Measurements from ENCODE around the gene MAMDC2.

The MAMDC2 gene

GRCh38 chr9:70066418-70066817, 22.8 kb downstream of the MAMDC2 start:
- no peak for DNase-seq

DNA sequence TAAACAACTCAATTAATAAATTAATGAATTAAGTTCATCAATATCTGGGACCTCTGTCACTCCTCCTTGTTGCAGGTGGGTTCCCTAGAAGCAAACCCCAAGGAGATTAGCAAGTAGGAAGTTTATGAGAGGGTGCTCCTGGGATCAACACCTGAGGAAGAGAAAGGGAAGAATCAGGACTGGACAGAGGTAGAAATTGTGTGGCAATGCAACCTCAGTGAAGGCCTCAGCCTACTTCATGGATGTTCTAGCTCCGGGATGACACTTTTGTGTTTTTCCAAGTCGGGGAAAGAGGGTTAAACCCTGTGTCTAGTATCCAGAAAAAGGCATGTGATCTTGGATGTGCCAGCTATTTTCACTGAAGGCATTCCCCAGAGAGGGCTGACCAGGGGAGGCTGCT, 23.2 kb downstream of the MAMDC2 start:
- no peak for DNase-seq

- DNase-seq, result no peak
Observed at GRCh38 chr9:70069704-70070103, 26.1 kb downstream of the MAMDC2 start.

- DNase-seq, result no peak
Observed at GRCh38 chr9:70073193-70073592, 29.5 kb downstream of the MAMDC2 start.

DNA sequence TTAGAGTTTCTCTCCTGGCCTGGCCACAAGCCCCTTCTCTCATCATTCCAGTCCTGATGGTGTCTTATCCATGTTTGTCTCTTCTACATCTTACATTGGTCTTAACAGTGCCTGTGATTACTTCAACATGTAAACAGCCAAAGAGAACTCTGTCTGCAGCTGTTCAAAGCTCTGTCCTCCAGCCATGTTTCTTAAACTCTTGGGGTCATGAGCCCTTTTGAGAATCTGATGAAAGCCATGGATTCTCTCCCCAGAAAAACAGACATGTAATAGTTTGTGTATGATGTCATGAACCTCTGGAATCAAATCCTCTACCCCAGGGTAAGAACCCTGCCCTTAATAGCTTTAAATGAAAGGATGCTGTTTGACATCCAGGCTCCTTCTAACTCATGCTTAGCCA, 30.1 kb downstream of the MAMDC2 start:
- no peak for DNase-seq

DNA sequence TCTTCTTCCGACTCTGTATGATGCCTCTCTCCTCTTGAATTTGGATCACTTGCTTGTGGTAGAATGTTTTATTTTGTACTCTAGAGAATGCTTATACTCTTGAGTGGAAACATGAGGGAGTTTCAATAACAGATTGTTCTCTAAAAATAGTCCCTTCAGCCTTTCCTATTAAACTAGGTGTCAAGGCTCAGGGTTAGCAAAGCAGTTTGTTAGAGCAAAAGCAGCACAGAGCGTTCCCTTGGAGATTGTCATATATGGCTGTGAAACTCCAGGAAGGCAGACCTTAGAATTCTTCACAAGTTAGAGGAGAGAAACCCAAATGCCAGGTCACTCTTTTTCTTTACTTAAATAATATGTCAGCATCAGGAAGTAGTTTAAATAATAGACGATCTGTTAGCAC, 33.0 kb downstream of the MAMDC2 start:
- DNase-seq, result no peak

- DNase-seq, result peak in 1 of 2 experiments; percentile 3
Observed at GRCh38 chr9:70079417-70080037, 35.9 kb downstream of the MAMDC2 start.

- peak; percentile 40 to 60 for DNase-seq
Observed at GRCh38 chr9:70080481-70081119, 37.0 kb downstream of the MAMDC2 start.

GRCh38 chr9:70081120-70081495, 37.5 kb downstream of the MAMDC2 start:
- DNase-seq, result no peak

DNA sequence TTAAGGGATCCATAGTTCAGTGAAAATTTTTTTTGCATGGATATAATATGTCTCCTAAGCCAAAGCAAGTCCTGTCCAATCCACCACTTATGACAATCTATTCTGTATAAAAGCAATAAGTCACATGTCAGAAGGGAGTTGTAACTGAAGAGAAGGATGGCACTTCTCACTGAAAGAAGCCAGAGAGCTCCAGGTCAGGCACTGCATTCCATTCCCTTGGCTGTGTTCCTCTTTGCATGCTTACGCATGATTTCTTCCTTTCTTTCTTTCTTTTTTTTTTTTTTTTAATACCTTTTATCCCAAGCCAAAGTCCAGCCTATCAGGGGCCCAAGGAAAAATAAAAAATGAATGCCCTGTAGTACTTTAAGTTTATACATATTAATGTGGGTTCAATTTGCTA, 39.8 kb downstream of the MAMDC2 start:
- DNase-seq, result no peak

- no peak for DNase-seq
Observed at GRCh38 chr9:70085241-70085640, 41.6 kb downstream of the MAMDC2 start.

GRCh38 chr9:70091103-70091502, 47.5 kb downstream of the MAMDC2 start:
- DNase-seq, result no peak

GRCh38 chr9:70091572-70091971, 47.9 kb downstream of the MAMDC2 start:
- DNase-seq, result peak; percentile 74 to 82

GRCh38 chr9:70092190-70092589, 48.5 kb downstream of the MAMDC2 start:
- no peak for DNase-seq

DNA sequence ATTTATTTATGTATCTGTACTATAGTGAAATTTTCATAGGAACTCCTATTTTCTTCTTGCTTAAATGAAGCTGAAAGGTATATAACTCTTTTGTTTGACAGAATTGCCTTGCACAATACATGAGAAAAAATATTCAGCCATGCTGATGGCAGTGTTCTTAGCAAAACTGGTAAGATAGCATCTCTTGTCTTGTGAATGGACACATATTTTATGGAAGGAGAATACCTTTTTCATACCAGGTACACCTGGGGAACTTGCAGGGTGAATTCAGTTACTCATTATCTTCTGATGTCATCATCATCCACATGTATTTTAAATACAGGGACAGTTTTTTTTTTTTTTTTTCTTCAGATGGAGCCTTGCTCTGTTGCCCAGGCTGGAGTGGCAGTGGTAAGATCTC, 49.4 kb downstream of the MAMDC2 start:
- no peak for DNase-seq

DNA sequence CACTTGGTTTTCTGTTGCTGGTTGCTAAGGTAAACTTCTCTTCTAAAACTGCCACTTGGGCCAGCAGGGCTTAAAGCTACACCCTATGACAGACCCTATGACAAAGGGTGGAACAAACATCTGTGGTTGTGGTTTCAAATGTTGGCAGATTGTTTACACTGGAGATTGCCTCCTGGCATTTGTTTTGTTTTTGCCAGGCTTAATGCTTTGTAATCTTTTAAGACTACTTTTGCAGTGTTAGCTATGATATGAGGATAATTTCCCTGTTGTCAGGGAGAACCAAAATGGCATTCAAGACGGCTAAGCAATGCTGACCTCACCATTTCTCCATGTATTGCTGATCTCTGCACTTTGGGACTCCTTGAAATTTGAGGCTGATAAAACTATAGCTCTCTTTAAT, 50.3 kb downstream of the MAMDC2 start:
- DNase-seq, result no peak

- DNase-seq, result no peak
Observed at GRCh38 chr9:70094747-70095146, 51.1 kb downstream of the MAMDC2 start.

DNA sequence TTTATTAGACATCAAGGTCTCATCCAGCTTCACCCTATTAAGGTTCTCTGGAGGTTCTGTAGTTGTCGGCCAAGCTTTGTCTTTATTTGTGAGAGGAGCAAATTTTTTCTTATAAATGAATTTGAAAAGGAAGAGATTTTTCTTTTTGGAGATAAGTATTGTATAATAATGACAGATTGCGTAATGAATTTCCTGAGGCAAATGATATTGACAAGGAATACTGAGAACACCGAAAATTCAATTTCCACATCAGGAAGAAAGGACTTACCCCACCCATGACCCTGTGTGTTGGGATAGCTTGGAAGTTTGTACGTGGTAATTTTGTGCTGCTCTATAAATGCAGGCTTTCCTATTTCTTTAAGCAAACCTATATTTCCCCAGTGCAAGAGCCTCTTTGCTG, 53.5 kb downstream of the MAMDC2 start:
- DNase-seq, result no peak

- DNase-seq, result no peak
Observed at GRCh38 chr9:70100362-70100761, 56.7 kb downstream of the MAMDC2 start.

- DNase-seq, result no peak
Observed at GRCh38 chr9:70101265-70101664, 57.6 kb downstream of the MAMDC2 start.

GRCh38 chr9:70105147-70105546, 61.5 kb downstream of the MAMDC2 start:
- no peak for DNase-seq

- DNase-seq, result no peak
Observed at GRCh38 chr9:70106571-70106970, 62.9 kb downstream of the MAMDC2 start.

- no peak for DNase-seq
Observed at GRCh38 chr9:70107558-70107957, 63.9 kb downstream of the MAMDC2 start.

- no peak for DNase-seq
Observed at GRCh38 chr9:70108181-70108580, 64.5 kb downstream of the MAMDC2 start.

All from NCI-H1930 (cell line).